ENCODE data around the gene ARVCF.

The ARVCF gene

DNA sequence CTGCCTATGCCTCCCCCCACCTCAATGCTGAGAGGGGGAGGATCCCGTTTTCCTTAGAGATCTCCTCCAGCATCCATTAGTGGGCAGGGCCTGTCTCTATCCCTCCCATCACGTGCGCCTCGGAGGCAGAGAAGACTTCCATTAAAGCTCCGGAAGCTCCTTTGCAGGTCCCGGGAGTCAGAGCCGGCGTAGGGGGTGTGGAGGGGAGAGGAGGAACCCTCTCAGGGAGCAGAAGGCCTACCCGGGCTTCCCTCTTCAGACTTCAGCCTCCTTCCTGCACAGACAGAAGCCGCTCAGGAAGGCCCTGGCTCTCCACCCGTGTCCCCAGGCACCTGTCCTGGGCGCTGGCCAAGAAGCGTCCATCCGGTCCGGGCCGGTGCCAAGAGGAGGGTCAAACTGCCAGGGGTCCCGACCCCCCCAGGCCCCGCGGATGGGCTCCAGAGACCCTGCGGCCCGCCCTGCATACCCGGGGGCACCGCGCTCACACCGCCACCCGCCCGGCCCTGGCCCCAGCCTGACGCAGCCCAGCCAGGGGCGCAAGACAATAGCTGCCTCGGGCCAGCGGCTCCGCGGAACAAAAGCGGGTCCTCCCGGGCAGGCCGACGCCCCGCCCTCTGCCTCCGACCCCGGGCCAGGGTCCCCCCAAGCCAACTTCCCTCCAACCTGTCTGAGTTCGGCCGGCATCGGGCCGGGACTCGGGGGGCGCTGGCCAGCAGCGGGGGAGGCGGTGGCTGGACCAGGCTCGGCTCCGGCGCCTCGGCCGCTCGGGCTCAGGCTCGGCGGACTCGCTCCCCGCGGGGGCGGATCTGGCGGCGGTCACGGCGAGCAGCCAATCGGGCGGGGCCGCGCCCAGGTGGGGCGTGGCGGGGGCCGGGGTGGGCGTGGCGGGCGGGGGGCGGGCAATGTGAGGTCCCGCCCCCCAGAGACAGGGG is 29.9 kb downstream of the ARVCF start:
- DNase-seq (ENCODE audit: low spot score) = peak; percentile 79

DNA sequence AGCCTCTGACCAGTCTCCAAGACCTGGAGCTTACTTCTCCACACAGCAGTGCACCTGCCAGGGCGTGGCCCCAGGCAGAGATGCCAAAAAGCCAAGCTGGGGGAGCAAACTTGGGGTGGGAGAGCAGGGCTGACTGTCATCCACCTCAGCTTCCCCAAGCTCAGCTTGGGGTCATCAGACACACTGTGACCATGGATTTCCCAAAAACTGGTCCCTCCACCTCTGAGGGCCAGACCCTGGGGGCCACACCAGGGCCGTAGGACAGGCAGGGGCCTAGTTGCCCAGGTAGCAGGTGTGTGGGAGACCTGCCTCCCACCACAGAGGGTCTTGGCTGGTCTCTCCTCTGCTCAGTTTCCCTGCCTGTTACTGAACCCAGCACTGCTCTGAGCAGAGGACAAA is 30.6 kb downstream of the ARVCF start:
- DNase-seq (ENCODE audit: low spot score) = no peak

DNA sequence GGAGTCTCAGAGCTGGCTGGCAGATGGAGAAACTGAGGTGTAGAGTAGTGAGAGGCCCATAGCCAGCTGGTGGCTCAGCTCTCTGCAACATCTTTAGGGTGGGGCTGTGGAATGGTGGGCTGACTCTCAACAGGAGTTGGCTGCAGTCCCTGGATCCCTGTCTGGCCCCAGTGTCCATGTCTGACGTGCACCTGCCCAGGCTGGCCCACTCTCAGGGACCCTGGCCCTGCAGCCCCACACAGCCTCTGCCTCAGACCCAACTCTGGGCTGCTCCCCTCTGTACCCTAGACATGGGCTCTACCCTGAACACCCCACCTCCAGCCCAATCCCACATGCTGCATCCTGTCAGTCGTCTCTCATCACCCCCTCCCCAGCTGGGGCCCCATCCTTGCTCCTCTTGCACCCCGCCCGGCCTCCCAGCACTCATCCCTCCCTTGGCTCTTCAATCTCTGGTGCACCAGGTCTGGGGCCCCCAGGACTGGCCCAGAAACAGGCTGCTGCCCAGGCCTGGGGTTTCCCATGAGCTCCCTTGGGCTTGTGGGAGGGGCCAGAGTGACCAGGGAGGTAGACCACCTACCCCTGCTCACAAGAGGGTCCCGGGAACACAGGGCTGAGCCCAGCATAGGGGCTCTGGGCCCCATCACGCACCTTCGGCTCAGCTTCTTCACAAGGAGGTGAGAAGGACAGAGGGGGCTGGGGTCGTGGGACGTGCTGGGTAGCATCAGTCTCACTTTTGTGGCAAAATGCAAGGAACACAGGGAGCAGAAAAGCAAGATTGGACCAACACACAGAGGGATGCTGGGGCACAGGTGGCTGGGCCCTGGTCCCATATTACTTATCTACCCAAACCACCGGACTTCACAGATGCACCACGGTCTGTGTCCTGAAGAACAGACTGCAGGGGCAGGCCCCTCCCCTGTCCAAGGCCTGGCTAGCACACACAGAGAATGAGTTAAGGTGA is 31.5 kb downstream of the ARVCF start:
- DNase-seq (ENCODE audit: low spot score) = no peak

DNA sequence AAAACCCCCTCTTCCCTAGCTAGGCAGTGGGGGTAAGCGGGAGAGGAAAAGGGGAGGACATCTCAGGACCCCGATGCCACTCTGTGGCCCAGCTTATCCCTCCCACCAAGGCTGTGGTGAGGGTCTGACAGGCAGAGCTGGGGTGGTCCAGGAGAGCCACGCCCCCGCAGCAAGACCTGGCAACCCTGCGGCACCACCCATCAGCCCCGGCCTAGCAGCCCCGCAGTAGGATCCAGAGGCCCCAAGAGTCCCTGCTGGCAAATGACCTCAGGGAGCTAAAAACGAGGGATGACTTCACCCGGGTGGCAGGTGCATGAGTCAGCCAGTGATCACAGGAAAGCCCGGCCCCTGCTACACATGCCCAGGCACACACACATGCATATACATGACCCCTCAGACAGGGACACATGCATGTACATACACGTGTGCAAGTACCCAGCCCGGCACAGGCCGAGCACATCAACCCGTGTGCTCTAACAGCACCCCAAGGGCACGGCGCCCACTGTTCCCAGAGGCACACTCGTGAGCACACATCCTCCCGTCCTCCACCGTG is 32.3 kb downstream of the ARVCF start:
- DNase-seq (ENCODE audit: low spot score) = peak; percentile 85

DNA sequence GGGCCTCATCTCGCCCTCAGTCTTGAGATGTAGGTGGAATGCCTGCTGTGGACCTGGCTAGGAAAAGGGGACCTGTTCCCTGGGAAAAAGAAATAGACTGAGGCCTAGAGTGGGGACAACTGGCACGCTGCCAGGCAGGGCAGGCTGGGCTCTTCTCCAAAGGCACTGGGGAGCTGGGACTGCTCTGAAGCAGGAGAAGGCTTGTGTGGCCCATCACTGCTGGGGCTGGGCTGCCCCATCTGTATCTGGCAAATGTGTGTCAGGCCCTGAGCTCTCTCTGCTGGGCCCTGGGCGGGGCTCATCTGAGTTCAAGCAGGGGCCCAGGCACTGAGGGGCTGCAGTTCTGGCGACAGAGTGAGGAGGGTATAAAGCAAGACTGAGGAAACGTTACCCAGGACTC is 32.9 kb downstream of the ARVCF start:
- DNase-seq (ENCODE audit: low spot score) = no peak

DNA sequence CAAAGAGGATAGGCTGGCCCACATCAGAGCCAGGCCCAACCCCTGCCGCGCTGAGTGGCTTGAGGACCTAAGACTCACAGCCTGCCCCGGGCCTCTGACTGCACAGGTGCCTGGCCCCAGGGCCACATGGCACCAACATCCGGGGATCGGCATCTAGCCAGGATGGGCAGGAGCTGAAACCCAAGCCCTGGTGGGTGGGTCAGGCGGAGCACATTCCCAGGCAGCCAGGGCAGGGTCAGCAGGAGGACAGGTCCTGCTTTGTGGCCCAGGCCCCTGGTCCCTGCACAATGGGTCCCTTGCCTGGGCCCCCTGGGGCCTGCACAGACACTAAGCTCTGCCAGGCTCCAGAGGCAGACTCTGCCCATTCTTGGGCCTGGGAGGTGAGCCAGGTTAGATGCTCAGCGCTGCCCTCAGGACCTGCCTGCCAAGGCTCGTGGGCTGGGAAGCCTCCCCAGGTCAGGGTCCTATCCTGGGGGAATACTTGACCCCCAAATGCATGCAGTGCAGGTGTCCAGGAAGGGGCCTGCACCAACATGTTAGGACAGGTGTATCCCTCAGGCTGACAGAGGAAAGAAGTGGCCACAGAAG is 33.5 kb downstream of the ARVCF start:
- DNase-seq (ENCODE audit: low spot score) = no peak

DNA sequence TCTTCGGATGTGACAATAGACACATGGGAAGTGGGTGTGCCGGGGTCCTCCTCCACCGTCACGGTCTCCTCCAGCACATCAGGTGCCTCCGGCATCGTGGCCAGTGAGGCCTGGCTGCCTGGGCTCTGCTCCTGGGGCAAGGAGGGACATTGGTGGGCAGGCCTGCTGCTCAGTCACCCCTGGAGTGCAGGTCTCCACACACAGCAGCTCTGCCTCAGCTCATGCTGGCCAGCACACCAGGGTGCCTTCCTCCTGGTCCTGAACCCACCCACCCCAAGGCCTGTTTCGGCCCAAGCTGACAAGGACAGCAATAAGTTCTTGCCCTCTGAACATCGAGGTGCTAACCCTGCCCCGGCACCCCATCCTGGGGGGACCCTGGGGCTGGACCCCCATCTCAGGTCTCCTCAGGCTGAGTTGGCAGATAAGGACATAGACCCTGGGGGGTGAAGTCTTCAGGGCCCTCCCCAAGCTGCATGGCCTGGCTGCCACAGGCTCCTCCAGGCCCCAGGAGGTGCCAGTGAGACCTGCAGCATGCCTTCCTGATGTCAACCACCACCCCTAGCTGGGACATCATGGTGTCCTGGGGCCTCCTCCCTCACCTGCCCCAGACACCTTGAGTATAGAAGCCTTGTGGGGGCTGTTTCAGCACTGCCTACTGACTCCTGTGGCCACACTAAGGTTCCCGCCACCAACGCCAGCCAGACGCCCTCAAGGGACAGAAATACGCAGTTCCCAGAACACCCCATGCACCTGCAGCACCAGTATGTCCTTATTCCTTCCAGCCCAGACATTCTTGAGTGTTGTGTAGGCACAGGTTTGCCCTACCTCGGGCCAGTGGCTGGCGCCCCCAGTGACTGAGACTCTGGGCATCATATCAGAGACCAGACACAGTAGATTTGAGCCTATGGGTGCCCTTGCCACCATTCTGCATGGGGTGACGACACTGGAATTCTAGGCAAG is 34.4 kb downstream of the ARVCF start:
- no peak for DNase-seq (ENCODE audit: low spot score)

DNA sequence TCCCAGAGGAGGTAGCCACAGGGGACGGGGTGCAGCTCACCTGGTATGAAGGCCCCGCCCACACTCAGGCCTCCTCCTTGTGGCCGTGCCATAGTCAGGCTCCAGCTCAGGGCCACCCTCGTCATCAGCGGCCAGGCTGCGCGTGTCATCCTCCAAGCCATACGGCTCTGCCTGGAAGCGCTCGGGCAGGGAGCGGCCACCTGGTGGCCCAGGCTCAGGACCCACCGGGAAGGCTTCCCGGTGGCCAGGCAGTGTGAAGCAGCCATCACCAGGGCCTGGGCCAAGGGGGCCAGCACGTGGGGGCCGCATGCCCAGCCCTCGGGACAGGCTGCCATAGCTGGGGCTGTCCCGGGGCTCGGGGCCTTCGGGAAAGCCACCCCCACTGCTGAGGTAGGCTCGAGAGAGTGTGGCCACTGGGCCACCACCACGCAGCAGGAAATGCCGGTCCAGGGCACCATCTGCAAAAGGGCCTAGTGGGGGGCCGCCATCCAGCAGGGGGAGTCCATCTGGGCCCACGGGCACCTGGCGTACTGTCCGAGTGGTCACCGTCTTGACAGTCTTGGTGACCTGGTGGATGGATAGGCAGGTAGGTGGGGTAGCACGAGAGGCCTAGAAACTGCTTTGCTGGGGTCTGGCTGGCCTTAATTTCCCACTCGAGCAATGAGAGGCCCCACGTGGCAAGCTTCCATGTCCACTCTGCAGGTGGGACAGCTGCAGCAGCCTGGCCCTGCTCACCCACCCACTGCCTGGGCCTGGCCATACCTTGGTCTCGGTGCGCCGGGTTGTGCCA is 35.3 kb downstream of the ARVCF start:
- no peak for DNase-seq (ENCODE audit: low spot score)

DNA sequence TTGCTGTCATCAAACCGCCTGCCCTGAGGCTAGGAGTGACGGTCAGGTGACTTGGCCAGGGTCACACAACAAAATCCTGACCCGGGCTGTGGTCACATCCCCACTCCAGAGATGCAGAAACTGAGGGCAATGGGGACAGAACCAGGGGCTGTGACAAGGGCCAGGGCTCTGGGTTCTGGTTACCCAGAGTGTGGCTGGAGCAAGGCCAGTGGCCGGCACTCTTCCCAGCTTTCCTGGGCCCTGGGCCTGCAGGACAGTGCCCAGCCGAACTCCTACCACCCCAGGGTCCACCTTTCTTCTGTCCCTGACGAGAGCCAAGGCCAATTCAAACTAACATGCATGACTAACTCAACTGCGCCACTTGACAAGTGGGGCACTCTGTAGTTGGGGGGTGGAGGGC is 35.9 kb downstream of the ARVCF start:
- DNase-seq (ENCODE audit: low spot score) = no peak

DNA sequence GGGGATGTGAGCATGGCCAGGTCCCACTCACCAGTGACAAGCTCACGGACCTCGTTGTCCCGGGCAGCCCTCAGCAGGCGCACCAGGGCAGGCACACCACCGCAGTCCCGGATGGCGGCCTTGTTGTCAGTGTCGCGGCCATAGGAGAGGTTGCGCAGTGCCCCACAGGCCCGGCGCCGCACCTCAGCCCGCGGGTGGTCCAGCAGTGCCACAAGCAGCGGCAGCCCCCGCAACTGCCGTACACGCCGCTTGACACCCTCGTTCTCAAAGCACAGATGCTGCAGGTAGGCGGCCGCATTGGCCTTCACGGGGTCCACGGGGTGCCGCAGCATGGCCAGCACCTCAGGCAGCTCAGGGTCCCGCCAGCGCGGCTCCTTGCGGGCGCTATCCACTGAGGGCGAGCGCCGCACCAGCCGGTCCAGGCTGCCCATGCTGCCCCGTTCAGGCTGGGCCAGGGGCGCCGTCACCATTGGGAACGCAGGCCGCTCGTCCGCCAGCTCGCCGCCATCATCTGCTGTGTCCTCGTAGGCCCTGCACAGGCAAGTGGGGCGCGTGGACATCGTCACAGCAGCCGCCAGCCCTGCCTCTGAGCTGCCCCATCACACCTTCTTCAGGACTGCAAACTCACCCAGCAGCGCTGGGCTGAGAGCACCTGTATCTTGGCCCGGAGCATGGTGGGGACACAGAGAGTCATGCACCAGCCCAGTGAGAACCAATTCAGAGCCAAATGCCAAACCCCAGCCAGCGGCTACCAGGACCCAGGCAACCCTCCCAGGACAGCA is 36.7 kb downstream of the ARVCF start:
- no peak for DNase-seq (ENCODE audit: low spot score)

DNA sequence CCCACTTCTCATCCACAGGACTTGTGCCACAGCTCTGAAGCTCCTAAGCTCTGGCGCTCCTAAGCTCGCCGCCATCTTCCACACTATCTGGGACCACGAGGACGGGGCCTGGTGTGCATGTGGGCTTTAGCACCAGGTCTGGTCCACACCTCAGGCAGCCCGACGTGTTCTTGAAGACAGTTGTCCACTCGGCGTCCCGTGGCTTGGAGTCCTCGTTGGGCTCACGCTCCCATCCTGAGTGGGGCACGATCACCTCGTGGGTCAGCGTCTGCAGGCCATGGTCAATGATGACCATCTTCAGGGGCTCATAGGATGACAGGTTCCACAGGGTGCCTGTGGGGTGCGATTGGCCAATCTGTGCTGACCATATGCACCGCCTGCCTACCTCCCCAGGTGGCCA is 37.9 kb downstream of the ARVCF start:
- no peak for DNase-seq (ENCODE audit: low spot score)

DNA sequence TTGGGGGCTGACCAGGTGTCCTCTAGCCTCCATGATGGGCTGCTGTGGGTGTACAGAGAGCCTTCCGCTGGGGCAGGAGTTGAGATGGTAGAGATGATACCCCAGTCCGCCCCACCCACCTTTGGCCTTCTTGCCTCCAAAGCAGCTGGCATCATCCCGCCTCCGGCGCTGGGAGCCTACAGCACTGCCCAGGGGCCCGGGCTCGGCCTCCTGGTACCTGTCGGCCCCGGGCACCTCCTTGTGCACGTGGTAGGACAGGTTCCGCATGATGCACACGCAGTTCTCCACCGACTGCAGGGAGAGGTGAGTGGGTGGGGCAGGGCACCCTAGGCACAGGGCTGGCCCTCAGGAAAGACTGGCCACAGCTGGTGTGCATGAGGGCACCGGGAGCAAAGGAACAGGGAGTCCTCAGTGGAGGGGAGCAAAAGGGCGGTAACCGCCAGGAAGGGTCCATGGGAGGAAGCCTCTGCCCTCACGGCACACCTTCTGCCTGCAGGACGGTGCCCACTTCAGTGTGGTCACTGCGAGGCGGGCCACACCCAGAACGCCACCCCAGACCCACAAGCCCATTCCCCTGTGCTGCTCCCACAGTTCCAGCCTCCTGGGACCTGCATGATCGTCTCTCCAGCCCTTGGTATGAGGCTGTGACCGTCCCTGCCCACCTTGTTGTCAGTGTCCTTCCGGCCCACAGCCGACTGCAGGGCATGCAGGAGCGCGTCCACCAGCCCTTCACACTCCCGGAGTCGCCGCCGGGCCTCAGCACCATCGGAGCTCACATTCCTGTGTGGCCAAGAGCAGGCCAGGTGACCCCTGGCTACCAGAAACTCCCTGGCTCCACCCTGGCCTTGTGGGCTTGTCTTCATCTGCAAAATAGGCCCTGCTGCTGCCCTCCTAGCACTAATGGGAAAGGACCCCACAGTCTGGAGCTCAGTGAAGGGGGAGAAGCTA is 39.1 kb downstream of the ARVCF start:
- no peak for DNase-seq (ENCODE audit: low spot score)

DNA sequence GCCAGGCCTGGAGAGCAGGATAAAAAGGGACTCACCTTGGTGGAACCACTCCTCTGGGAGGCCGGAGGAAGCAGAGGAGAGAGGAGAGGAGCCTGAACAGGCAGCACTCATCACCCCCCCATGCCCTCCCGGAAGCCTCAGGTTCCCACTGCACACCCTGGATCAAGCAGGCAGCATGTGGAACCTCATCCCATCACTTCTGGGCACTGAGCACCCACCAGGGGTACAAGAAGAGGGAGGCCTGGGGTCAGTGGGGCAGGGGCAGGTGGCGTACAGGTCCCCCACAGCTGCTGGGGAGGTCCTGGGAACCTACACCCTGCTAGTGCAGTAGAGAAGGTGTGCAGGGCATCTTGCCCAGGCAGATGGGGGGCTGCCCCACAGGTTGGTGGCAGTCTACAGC is 40.0 kb downstream of the ARVCF start:
- DNase-seq (ENCODE audit: low spot score) = no peak

DNA sequence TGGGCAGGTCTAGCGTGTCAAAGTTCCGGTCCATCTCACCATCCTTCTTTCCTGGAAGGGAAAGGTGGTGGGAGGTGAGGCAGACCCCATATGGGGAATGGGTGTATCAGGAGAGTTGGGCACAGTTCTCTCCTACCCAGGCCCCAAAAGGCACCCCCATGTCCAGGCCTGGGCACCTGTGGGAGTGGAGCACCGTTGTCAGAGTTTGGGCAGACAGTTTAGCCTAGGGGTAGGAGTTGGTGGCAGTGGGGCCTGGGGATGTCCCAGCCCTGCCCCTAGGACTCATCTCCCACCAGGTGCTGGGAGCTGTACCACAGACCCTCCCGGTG is 41.0 kb downstream of the ARVCF start:
- no peak for DNase-seq (ENCODE audit: low spot score)

DNA sequence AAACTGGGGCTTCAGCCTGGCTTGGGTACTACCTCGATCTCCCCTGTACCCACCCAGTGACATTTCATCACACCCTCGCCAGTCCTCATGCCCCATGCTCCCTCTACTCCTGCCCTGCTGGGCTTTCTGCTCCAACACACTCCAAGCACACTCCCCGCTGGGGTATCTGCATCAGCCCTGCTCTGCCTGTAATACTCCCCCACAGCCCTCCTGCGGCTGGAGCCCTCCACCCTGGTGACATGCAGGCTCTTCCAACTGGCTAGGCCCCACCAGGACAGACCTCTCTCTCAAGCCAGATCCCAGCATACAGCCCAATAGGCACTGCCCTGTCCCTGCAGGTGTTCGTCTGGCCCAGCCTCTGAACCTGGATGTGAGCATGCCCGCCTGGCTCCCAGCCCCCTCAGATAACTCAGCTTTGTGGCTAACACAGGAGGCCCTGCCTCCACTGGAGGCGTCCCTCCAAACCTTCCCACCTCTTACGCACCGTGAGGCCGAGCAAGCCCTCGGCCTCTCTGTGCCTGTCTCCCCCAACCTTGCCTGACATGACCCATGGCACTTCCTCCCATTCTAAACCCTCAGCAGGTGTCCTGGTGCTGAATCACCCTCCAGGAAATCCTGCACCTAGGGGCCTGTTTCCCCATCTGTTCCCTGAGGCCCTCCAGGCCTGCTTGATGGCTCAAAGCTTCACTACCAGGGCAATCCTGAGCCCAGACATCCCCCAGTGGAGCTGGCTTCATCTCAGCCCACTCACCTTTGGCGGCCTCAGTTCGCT is 41.5 kb downstream of the ARVCF start:
- DNase-seq (ENCODE audit: low spot score) = no peak

DNA sequence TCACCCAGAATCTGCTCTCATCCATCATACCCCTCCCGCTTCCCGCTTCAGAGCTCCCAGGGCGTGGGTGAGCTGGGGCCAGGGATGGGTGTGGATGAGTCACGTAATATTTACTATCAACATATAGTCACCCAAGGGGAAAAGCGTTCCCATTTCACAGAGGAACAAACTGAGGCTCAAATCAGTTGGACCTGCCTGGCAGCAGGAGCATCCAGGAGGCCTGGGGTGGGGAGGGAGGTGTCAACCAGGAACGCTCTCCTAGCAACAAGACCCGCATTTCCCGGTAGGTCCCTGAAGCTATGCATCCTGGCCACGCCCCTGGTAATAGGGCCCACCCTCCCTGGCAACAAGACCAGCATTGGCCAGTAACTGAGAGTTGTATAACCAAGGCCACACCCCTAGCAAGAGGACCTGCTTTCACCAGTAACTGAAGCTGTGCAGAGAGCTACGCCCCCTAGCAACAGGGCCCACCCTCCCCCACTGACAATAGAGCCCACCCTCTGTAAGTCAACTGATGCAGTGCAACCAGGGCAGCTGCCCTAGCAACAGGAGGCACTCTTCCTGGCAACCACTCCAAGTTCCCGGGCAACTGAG is 42.3 kb downstream of the ARVCF start:
- DNase-seq (ENCODE audit: low spot score) = peak; percentile 45
